HG03378 (cell line): ENCODE results near the gene SF3B4.

Experiments used
- ATAC-seq: cut with Tn5 transposase; IDR thresholded peaks from one replicate; pipeline ENCODE4 v1.9.1; 2021; ENCODE audit warnings: mild to moderate bottlenecking, moderate library complexity; ENCODE audit not compliant: unreplicated experiment

SF3B4 gene

GRCh38 chr1:149933208-149933607 is 5.6 kb upstream of the SF3B4 start:
- no peak for ATAC-seq

- no peak for ATAC-seq
These were observed 4.9 kb upstream of the SF3B4 start for GRCh38 chr1:149932474-149932873.

GRCh38 chr1:149931212-149931790 is 3.7 kb upstream of the SF3B4 start:
- ATAC-seq = no peak

- ATAC-seq = no peak
These were observed 2.3 kb upstream of the SF3B4 start for GRCh38 chr1:149929856-149930255.

- ATAC-seq = no peak
These were observed 760 bp upstream of the SF3B4 start for GRCh38 chr1:149928401-149928724.

DNA sequence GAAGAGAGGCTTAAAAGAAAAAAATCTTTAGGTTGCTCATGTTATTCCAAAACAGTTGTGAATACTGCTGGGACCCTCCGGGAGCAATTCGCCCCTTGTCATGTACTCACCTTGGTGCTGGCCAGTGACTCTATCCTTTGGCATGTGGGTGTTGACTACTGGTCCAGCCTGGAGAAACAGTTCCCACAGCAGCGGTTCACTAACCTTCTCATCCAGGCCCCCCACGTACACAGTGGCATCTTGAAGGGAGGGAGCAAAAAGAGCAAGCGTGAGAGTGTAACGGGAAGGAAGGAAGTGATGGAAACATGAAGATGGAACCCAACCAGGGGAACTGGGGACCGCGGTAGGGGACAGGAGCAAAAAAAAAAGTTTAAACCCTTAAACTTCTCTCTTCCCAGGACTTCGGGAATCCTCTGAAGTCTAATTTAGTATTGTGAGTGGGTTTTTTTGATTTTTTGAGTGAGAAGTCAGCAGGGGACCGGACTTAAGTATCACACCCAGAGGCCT is 494 bp downstream of the SF3B4 start:
- no peak for ATAC-seq

GRCh38 chr1:149926296-149926695 is 1.3 kb downstream of the SF3B4 start:
- ATAC-seq = no peak

DNA sequence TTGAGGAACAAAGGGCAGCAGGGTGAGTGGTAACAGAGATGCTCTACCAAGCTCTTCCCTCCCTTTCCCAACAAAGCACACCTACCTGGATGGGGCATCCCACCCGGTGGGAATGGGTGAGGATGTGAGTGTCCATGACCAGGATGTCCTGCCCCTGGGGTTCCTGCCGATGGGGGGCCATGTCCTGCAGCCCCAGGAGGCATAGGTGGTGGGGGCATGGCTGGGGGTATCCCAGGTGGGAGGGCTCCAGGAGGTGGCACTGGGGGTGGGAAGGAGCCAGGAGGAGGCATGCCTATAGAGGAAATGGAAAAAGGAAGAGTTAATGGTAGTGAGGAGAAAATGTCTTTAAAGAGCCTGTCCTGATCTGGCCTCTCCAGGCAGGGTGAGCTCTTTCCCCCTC is 1.9 kb downstream of the SF3B4 start:
- no peak for ATAC-seq

GRCh38 chr1:149925345-149925744 is 2.3 kb downstream of the SF3B4 start:
- ATAC-seq = no peak

DNA sequence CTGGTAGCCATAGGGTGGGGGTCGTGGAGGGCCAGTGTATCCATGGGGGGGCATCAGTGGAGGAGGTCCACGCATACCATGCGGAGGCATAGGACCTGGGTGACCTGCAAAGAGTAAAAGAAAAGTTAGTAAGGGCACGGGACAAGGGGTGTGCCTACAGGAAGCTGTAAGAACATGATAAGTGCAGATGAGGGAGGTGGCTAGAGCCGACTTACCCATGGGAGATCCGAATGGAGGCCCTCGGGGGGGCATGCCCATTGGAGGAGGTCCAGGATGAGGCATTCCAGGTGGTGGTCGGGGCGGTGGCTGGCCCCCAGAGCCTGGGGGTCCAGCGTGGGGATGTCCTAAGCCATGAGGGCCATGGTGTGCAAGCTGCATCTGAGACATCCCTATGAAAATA is 4.0 kb downstream of the SF3B4 start:
- no peak for ATAC-seq

GRCh38 chr1:149917571-149918144 is 9.9 kb downstream of the SF3B4 start, which contains the start of gene SV2A:
Gene SV2A, minus strand, starts transcription at chr1:149917844. Its CDS starts 4,004 bp downstream, at chr1:149913840.
- no peak for ATAC-seq

- no peak for ATAC-seq
These were observed 10.7 kb downstream of the SF3B4 start for GRCh38 chr1:149916898-149917252.

GRCh38 chr1:149916193-149916897 is 11.3 kb downstream of the SF3B4 start:
- no peak for ATAC-seq

- no peak for ATAC-seq
These were observed 12.0 kb downstream of the SF3B4 start for GRCh38 chr1:149915429-149916192.

- no peak for ATAC-seq
These were observed 13.1 kb downstream of the SF3B4 start for GRCh38 chr1:149914545-149914944.

- ATAC-seq = no peak
These were observed 21.0 kb downstream of the SF3B4 start for GRCh38 chr1:149906570-149907075.

- no peak for ATAC-seq
These were observed 23.6 kb downstream of the SF3B4 start for GRCh38 chr1:149903836-149904491.

- ATAC-seq = peak; percentile 69
These were observed 27.9 kb downstream of the SF3B4 start, which contains the start of gene BOLA1 for GRCh38 chr1:149899460-149900284. Gene BOLA1, plus strand, starts transcription at chr1:149899568. Its CDS starts 492 bp downstream, at chr1:149900060.

- no peak for ATAC-seq
These were observed 31.0 kb downstream of the SF3B4 start for GRCh38 chr1:149896575-149896974.

DNA sequence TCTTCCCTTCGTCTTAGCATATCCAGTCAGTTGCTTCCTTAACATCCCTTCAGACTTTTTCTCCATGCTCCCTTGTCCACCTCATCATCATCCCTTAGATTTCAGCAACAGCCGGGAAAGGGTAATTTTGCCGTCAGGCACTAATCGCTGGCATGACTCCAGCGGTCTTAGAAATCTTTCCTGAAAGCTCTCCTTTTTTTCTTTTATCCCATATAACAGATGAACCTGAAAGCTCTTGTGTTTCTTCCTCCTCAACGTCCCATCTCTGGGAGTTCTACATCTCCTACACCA is 38.7 kb downstream of the SF3B4 start:
- no peak for ATAC-seq
